Right lobe of liver (tissue), 6 donors: ENCODE results near the gene LRRC32. TPM values are rescaled to one million over a fixed set of nuclear protein-coding genes. Genes with fewer than 3 reads are reported as not detected.

Experiments used
- ATAC-seq, 4 donors: fragments of 200-7000 bp; cut with Tn5 transposase; one replicate each; pipeline ENCODE4 v1.9.1; 2020; ENCODE audit warnings: mild to moderate bottlenecking in 4 of 4, moderate library complexity in 4 of 4
- DNase-seq, 3 donors: peaks; one replicate each; pipeline ENCODE4 v3.0.0-alpha.2; 2020
- H3K27ac ChIP-seq, 3 donors: fragments of 200-600 bp; one replicate each; pipeline ENCODE4 v1.8.0; 2022
- H3K27me3 ChIP-seq, 2 donors: fragments of 200-600 bp; one replicate each; pipeline ENCODE4 v1.8.0; 2022
- H3K36me3 ChIP-seq, 4 donors: fragments of 200-600 bp; sonication (generic) in 1 of 4; one replicate each; pipeline versions ENCODE4 v1.5.1 to v1.8.0; 2017 to 2022; ENCODE audit warnings: control low read depth in 1 of 4
- H3K4me1 ChIP-seq, 4 donors: fragments of 200-600 bp; sonication (generic) in 1 of 4; one replicate each; pipeline versions ENCODE4 v1.5.1 to v1.8.0; 2017 to 2022; ENCODE audit warnings: control low read depth in 1 of 4
- H3K4me3 ChIP-seq, 3 donors: fragments of 200-600 bp; one replicate each; pipeline ENCODE4 v1.8.0; 2022
- H3K9me3 ChIP-seq, 4 donors: fragments of 200-600 bp; sonication (generic) in 1 of 4; one replicate each; pipeline versions ENCODE4 v1.5.1 to v1.8.0; 2017 to 2022; ENCODE audit warnings: control low read depth in 1 of 4
- CTCF ChIP-seq, 4 donors: fragments of 200-600 bp in 3 of 4; fragments of 450-650 bp in 1 of 4; IDR thresholded peaks; one replicate each; pipeline versions ENCODE4 v1.5.1 to v1.8.0; 2016 to 2022; ENCODE audit warnings: antibody characterized with exemption in 4 of 4, mild to moderate bottlenecking in 2 of 4
- POLR2A ChIP-seq: fragments of 450-650 bp; IDR thresholded peaks from one replicate; pipeline ENCODE4 v1.6.1; 2017; ENCODE audit warnings: antibody characterized with exemption, mild to moderate bottlenecking
- WGBS: methylation state at CpG from one replicate; pipeline ENCODE4 v1.1.6; 2018; ENCODE audit warnings: low coverage, low lambda C conversion rate; ENCODE audit not compliant: insufficient coverage; ENCODE audit errors: missing lambda C conversion rate; 5-methylcytosine and 5-hydroxymethylcytosine counted together
- intact Hi-C, 2 donors: fragments of 100-400 bp; cut with DNase I; formaldehyde crosslinking; loops; one replicate each; pipeline versions ENCODE4 v1.11.2 to v1.14.1; 2022
- total RNA-seq, 6 experiments: library from RNA; depleted of rRNA in 2 of 6; stranded (reverse); fragments of >200 nt in 2 of 6; fragmentation: NEBNext Ultra II Directional in 3 of 6; extraction: Animal tissue kit (Norgen Biotek cat#: 25700) in 3 of 6; gene quantifications; one replicate each; pipeline versions ENCODE4 v1.1.0 to v1.2.4, GENCODE V29; 2016 to 2023
- donor health status: DM: no; HTN: yes; CAD: no.
- donor health status: DM: no; HTN: no; CAD: no.
- donor health status: DM: no; HTN: no; CAD: no.
- donor health status: DM: no; HTN: yes; CAD: no.
- donor health status: DM: no; HTN: yes; CAD: no.

Gene LRRC32
- total RNA-seq, 6 experiments from 2014 or later, result 7.4 to 19.5 (median 14.5) TPM

- 80% methylated on average over 6 of the region's 14 CpGs for WGBS
- ATAC-seq (no peak), DNase-seq (no peak)
- Histone ChIP-seq H3K4me3 (no peak overlapping the region), H3K36me3 (no peaks in the 10 kb centered on the region), H3K9me3 (no peaks in the 10 kb centered on the region), H3K27ac (no peak overlapping the region), H3K27me3 (peaks cover 0 to 7% of the 10 kb centered on the region in 2 donors), H3K4me1 (peaks cover 0 to 15% (median 2%) of the 10 kb centered on the region in 4 donors)
- no peak for TF ChIP-seq CTCF (IDR thresholded peaks at IDR 0.05)
- TF ChIP-seq POLR2A, result no peak
- intact Hi-C loops, result no loop called here
Measured at GRCh38 chr11:76674517-76675400, 4.2 kb upstream of the LRRC32 start.

GRCh38 chr11:76673176-76674142 lies 2.9 kb upstream of the LRRC32 start:
- no peak for TF ChIP-seq CTCF (IDR thresholded peaks at IDR 0.05)
- no peak for TF ChIP-seq POLR2A
- ATAC-seq (no peak), DNase-seq (peak in 1 of 3 donors; percentile 22)
- Histone ChIP-seq H3K27me3 (peaks cover 0 to 7% of the 10 kb centered on the region in 2 donors), H3K27ac (no peak overlapping the region), H3K4me1 (peaks cover 0 to 15% (median 2%) of the 10 kb centered on the region in 4 donors), H3K4me3 (no peak overlapping the region), H3K9me3 (no peaks in the 10 kb centered on the region), H3K36me3 (no peaks in the 10 kb centered on the region)
- WGBS, result 81% methylated on average over 3 of the region's 5 CpGs
- intact Hi-C loops, result no loop called here

- H3K27me3 ChIP-seq, result peaks cover 0 to 7% of the 10 kb centered on the region in 2 donors
- H3K4me3 ChIP-seq, result no peak overlapping the region
- TF ChIP-seq CTCF (IDR thresholded peaks at IDR 0.05), result no peak
- no peak for TF ChIP-seq POLR2A
- H3K27ac ChIP-seq, result no peak overlapping the region
- WGBS, result 16% methylated on average over 6 of the region's 14 CpGs
- no peaks in the 10 kb centered on the region for H3K9me3 ChIP-seq
- peaks cover 0 to 15% (median 2%) of the 10 kb centered on the region in 4 donors for H3K4me1 ChIP-seq
- no peaks in the 10 kb centered on the region for H3K36me3 ChIP-seq
- intact Hi-C loops, result no loop called here
- peak; percentile 2 to 49 (median 12) for ATAC-seq
- peak in 1 of 3 donors; percentile 57 for DNase-seq
Measured at GRCh38 chr11:76672431-76673175, 2.1 kb upstream of the LRRC32 start.
